H9 (cell line): ENCODE measurements around the gene TRIO. TPM values are rescaled to one million over a fixed set of nuclear protein-coding genes. Genes with fewer than 3 reads are reported as not detected.

Source experiments
- DNase-seq: peaks from one replicate; pipeline ENCODE4 v3.0.0-alpha.2; 2017
- H2AFZ ChIP-seq: one replicate; pipeline ENCODE4 v1.6.1; 2013; ENCODE audit warnings: mild to moderate bottlenecking, low read length, control low read depth, moderate library complexity
- H2AK5ac ChIP-seq: 2 replicates; pipeline ENCODE4 v1.6.1; 2013; ENCODE audit warnings: low read length, control low read depth, mixed read lengths; ENCODE audit not compliant: insufficient read length
- H2BK120ac ChIP-seq: one replicate; pipeline ENCODE4 v1.6.1; 2013; ENCODE audit warnings: low read depth, mild to moderate bottlenecking, low read length, control low read depth, inconsistent platforms; ENCODE audit not compliant: poor library complexity, severe bottlenecking
- H2BK12ac ChIP-seq: 2 replicates; pipeline ENCODE4 v1.6.1; 2013; ENCODE audit warnings: low read length, control low read depth, mixed read lengths, low read depth; ENCODE audit not compliant: insufficient read length
- H2BK15ac ChIP-seq: 2 replicates; pipeline ENCODE4 v1.6.1; 2013; ENCODE audit warnings: low read depth, low read length, control low read depth
- H2BK20ac ChIP-seq: one replicate; pipeline ENCODE4 v1.6.1; 2013; ENCODE audit warnings: low read depth, mild to moderate bottlenecking, low read length, control low read depth, inconsistent platforms; ENCODE audit not compliant: poor library complexity, severe bottlenecking
- H2BK5ac ChIP-seq: 2 replicates; pipeline ENCODE4 v1.6.1; 2013; ENCODE audit warnings: low read length, control low read depth, mixed read lengths; ENCODE audit not compliant: insufficient read length
- H3K14ac ChIP-seq: 2 replicates; pipeline ENCODE4 v1.6.1; 2013; ENCODE audit warnings: low read length, control low read depth; ENCODE audit not compliant: insufficient read depth
- H3K18ac ChIP-seq: 2 replicates; pipeline ENCODE4 v1.6.1; 2013; ENCODE audit warnings: low read depth, mild to moderate bottlenecking, mixed read lengths, low read length, control low read depth; ENCODE audit not compliant: insufficient read length
- H3K23ac ChIP-seq: 2 replicates; pipeline ENCODE4 v1.6.1; 2013; ENCODE audit warnings: low read length, control low read depth, mixed read lengths, low read depth; ENCODE audit not compliant: insufficient read length
- H3K23me2 ChIP-seq: 2 replicates; pipeline ENCODE4 v1.6.1; 2013; ENCODE audit warnings: low read depth, mild to moderate bottlenecking, mixed read lengths, low read length, control low read depth; ENCODE audit not compliant: insufficient read length, poor library complexity, severe bottlenecking
- H3K27ac ChIP-seq: 2 replicates; pipeline ENCODE4 v1.5.1; 2013; ENCODE audit warnings: low read length, control low read depth, mixed read lengths, low read depth; ENCODE audit not compliant: insufficient read length
- H3K27me3 ChIP-seq: 2 replicates; pipeline ENCODE4 v1.6.1; 2013; ENCODE audit warnings: low read length, control low read depth, inconsistent platforms; ENCODE audit not compliant: insufficient read depth
- H3K4ac ChIP-seq: 2 replicates; pipeline ENCODE4 v1.6.1; 2013; ENCODE audit warnings: low read depth, mild to moderate bottlenecking, control low read depth, inconsistent platforms, low read length, moderate library complexity
- H3K4me1 ChIP-seq: 2 replicates; pipeline ENCODE4 v1.6.1; 2013; ENCODE audit warnings: low read length, control low read depth, inconsistent platforms; ENCODE audit not compliant: insufficient read depth
- H3K4me2 ChIP-seq: 2 replicates; pipeline ENCODE4 v1.6.1; 2013; ENCODE audit warnings: low read length, control low read depth, mixed read lengths; ENCODE audit not compliant: insufficient read length, insufficient read depth
- H3K56ac ChIP-seq: 2 replicates; pipeline ENCODE4 v1.6.1; 2013; ENCODE audit warnings: low read depth, mild to moderate bottlenecking, mixed read lengths, low read length, control low read depth; ENCODE audit not compliant: insufficient read length
- H3K79me1 ChIP-seq: 2 replicates; pipeline ENCODE4 v1.6.1; 2013; ENCODE audit warnings: low read depth, mild to moderate bottlenecking, moderate library complexity, low read length, control low read depth, inconsistent platforms; ENCODE audit not compliant: insufficient read depth, poor library complexity, severe bottlenecking
- H3K79me2 ChIP-seq: 2 replicates; pipeline ENCODE4 v1.6.1; 2013; ENCODE audit warnings: low read length, control low read depth, inconsistent platforms; ENCODE audit not compliant: insufficient read depth
- H3K9ac ChIP-seq: 2 replicates; pipeline ENCODE4 v1.6.1; 2013; ENCODE audit warnings: low read length, control low read depth, mixed read lengths; ENCODE audit not compliant: insufficient read length; ENCODE audit errors: extremely low read depth
- H3K9me3 ChIP-seq: one replicate; pipeline ENCODE4 v1.6.1; 2013; ENCODE audit warnings: low read depth, low read length, inconsistent platforms; ENCODE audit not compliant: control insufficient read depth
- H3T11ph ChIP-seq: one replicate; pipeline ENCODE4 v1.6.1; 2013; ENCODE audit warnings: mild to moderate bottlenecking, low read length, control low read depth, inconsistent platforms
- H4K20me1 ChIP-seq: one replicate; pipeline ENCODE4 v1.6.1; 2013; ENCODE audit not compliant: control insufficient read depth, insufficient read length, insufficient read depth
- H4K5ac ChIP-seq: 2 replicates; pipeline ENCODE4 v1.6.1; 2013; ENCODE audit warnings: low read depth, mild to moderate bottlenecking, mixed read lengths, low read length, control low read depth; ENCODE audit not compliant: insufficient read length
- H4K8ac ChIP-seq: replicated peaks from 2 replicates; pipeline ENCODE4 v1.6.1; 2013; ENCODE audit warnings: low read length, control low read depth, mixed read lengths, low read depth; ENCODE audit not compliant: insufficient read length
- H4K91ac ChIP-seq: 2 replicates; pipeline ENCODE4 v1.6.1; 2013; ENCODE audit warnings: low read depth, mild to moderate bottlenecking, moderate library complexity, mixed read lengths, low read length, control low read depth; ENCODE audit not compliant: insufficient read length
- H3K27ac Mint-ChIP-seq, 3 experiments: 2 replicates in 2 of 3; 3 replicates in 1 of 3; pipeline ENCODE4 v1.8.0; 2020 to 2021; ENCODE audit warnings: mixed read lengths in 3 of 3, mild to moderate bottlenecking in 1 of 3, moderate library complexity in 1 of 3
- H3K27me3 Mint-ChIP-seq: 2 replicates; pipeline ENCODE4 v1.8.0; 2021; ENCODE audit warnings: low read depth, mild to moderate bottlenecking, moderate library complexity, mixed read lengths
- H3K36me3 Mint-ChIP-seq, 3 experiments: 2 replicates in 2 of 3; 3 replicates in 1 of 3; pipeline ENCODE4 v1.8.0; 2020 to 2021; ENCODE audit warnings: low read depth in 3 of 3, mixed read lengths in 3 of 3; ENCODE audit not compliant: insufficient read depth in 1 of 3
- H3K4me1 Mint-ChIP-seq, 2 experiments: 2 replicates each; pipeline ENCODE4 v1.8.0; 2020; ENCODE audit warnings: mixed read lengths in 2 of 2
- H3K4me3 Mint-ChIP-seq, 2 experiments: 2 replicates in 1 of 2; 3 replicates in 1 of 2; pipeline ENCODE4 v1.8.0; 2020 to 2021; ENCODE audit warnings: mild to moderate bottlenecking in 2 of 2, mixed read lengths in 2 of 2, moderate library complexity in 1 of 2
- H3K9me3 Mint-ChIP-seq, 2 experiments: 2 replicates in 1 of 2; 3 replicates in 1 of 2; pipeline ENCODE4 v1.8.0; 2020; ENCODE audit warnings: mild to moderate bottlenecking in 2 of 2, mixed read lengths in 2 of 2, moderate library complexity in 1 of 2
- WGBS: extraction: QIAGEN DNeasy Blood & Tissue Kit; methylation state at CpG from one replicate; pipeline ENCODE4 v1.1.7; 2013; ENCODE audit warnings: missing lambda C conversion rate, low lambda C conversion rate, mixed read lengths; ENCODE audit not compliant: insufficient read length; ENCODE audit errors: extremely low coverage; 5-methylcytosine and 5-hydroxymethylcytosine counted together
- total RNA-seq: library from RNA; stranded (reverse); gene quantifications from 2 replicates; pipeline ENCODE4 v1.2.1, GENCODE V29; 2021
- TF ChIP-seq, protein P1 (sequence below): fragments of 200-600 bp; sonication (generic); conservative IDR thresholded peaks from 3 replicates; pipeline ENCODE4 v1.8.0; 2021; ENCODE audit warnings: antibody characterized with exemption, mild to moderate bottlenecking

TRIO gene
- total RNA-seq, 1 experiment from 2014 or later: 87.8 TPM

GRCh38 chr5:14348142-14348541 is 205.0 kb downstream of the TRIO start:
- peaks cover 19 to 42% (median 40%) of the 10 kb centered on the region in 3 experiments for H3K36me3 Mint-ChIP-seq
- no CpG with 5 or more reads among the region's 5 CpGs for WGBS
- H2AK5ac ChIP-seq: no peak overlapping the region
- no peak overlapping the region for H3K9ac ChIP-seq
- H2BK5ac ChIP-seq: no peak overlapping the region
- no peak overlapping the region for H4K91ac ChIP-seq
- no peaks in the 10 kb centered on the region for H3K27me3 ChIP-seq
- no peak overlapping the region for H2BK20ac ChIP-seq
- H4K5ac ChIP-seq: no peak overlapping the region
- no peak overlapping the region for H3K27ac ChIP-seq
- H4K20me1 ChIP-seq: no peaks in the 10 kb centered on the region
- no peak overlapping the region for H3K4me2 ChIP-seq
- H3K27ac Mint-ChIP-seq: peak overlapping the region in 1 of 3 experiments; percentile 30; a peak in 1 of 7 replicates
- H3K18ac ChIP-seq: no peak overlapping the region
- no peaks in the 10 kb centered on the region for H3K9me3 ChIP-seq
- no peak overlapping the region for H4K8ac ChIP-seq
- no peaks in the 10 kb centered on the region for H3K4me1 ChIP-seq
- no peak overlapping the region for H2AFZ ChIP-seq
- no peak overlapping the region for H3K4me3 Mint-ChIP-seq
- H3K4ac ChIP-seq: no peak overlapping the region
- no peak overlapping the region for H2BK12ac ChIP-seq
- H3K14ac ChIP-seq: no peak overlapping the region
- no peak overlapping the region for H2BK15ac ChIP-seq
- H3K23ac ChIP-seq: no peak overlapping the region
- DNase-seq: no peak
- peaks cover 15 to 16% of the 10 kb centered on the region in 2 experiments for H3K4me1 Mint-ChIP-seq
- H3K56ac ChIP-seq: no peak overlapping the region
- no peaks in the 10 kb centered on the region for H3K79me2 ChIP-seq
- TF ChIP-seq, protein P1, sequence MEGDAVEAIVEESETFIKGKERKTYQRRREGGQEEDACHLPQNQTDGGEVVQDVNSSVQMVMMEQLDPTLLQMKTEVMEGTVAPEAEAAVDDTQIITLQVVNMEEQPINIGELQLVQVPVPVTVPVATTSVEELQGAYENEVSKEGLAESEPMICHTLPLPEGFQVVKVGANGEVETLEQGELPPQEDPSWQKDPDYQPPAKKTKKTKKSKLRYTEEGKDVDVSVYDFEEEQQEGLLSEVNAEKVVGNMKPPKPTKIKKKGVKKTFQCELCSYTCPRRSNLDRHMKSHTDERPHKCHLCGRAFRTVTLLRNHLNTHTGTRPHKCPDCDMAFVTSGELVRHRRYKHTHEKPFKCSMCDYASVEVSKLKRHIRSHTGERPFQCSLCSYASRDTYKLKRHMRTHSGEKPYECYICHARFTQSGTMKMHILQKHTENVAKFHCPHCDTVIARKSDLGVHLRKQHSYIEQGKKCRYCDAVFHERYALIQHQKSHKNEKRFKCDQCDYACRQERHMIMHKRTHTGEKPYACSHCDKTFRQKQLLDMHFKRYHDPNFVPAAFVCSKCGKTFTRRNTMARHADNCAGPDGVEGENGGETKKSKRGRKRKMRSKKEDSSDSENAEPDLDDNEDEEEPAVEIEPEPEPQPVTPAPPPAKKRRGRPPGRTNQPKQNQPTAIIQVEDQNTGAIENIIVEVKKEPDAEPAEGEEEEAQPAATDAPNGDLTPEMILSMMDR: no peak
- H3T11ph ChIP-seq: no peak overlapping the region
- H3K27me3 Mint-ChIP-seq: peaks cover 3% of the 10 kb centered on the region; the same call in 1 of the 2 replicates
- no peak overlapping the region for H2BK120ac ChIP-seq
- H3K9me3 Mint-ChIP-seq: peaks cover 4 to 5% of the 10 kb centered on the region in 2 experiments; a peak in 3 of 5 replicates
- no peaks in the 10 kb centered on the region for H3K23me2 ChIP-seq
- H3K79me1 ChIP-seq: no peaks in the 10 kb centered on the region
